Lower lobe of right lung (tissue), 2 donors: Measurements from ENCODE around the gene SLC22A8. TPM values are rescaled to one million over a fixed set of nuclear protein-coding genes. Genes with fewer than 3 reads are reported as not detected.

ENCODE experiments used
- ATAC-seq, 2 donors: fragments of 200-7000 bp; cut with Tn5 transposase; one replicate each; pipeline ENCODE4 v1.9.1; 2020 to 2022; ENCODE audit warnings: mild to moderate bottlenecking in 2 of 2, moderate library complexity in 2 of 2
- DNase-seq: peaks from one replicate; pipeline ENCODE4 v3.0.0-alpha.2; 2020
- H3K27ac ChIP-seq: fragments of 200-600 bp; one replicate; pipeline ENCODE4 v1.8.0; 2022
- H3K27me3 ChIP-seq: fragments of 200-600 bp; one replicate; pipeline ENCODE4 v1.8.0; 2022; ENCODE audit warnings: low read depth
- H3K36me3 ChIP-seq: fragments of 200-600 bp; one replicate; pipeline ENCODE4 v1.8.0; 2022; ENCODE audit warnings: mild to moderate bottlenecking
- H3K4me1 ChIP-seq: fragments of 200-600 bp; one replicate; pipeline ENCODE4 v1.8.0; 2022
- H3K4me3 ChIP-seq: fragments of 200-600 bp; one replicate; pipeline ENCODE4 v1.8.0; 2022; ENCODE audit warnings: mild to moderate bottlenecking
- H3K9me3 ChIP-seq: fragments of 200-600 bp; one replicate; pipeline ENCODE4 v1.8.0; 2022
- intact Hi-C: fragments of 100-400 bp; cut with DNase I; formaldehyde crosslinking; loops from one replicate; pipeline ENCODE4 v1.11.0; 2022
- total RNA-seq: library from RNA; stranded (reverse); fragmentation: NEBNext Ultra II Directional; extraction: Animal tissue kit (Norgen Biotek cat#: 25700); gene quantifications from one replicate; pipeline ENCODE4 v1.2.1, GENCODE V29; 2021
- TF ChIP-seq, protein P1 (sequence below): fragments of 200-600 bp; IDR thresholded peaks from one replicate; pipeline ENCODE4 v1.8.0; 2022; ENCODE audit warnings: antibody characterized with exemption, mild to moderate bottlenecking
- donor health status: DM: no; HTN: yes; CAD: no; lungs with severe emphysema.

SLC22A8 gene
- total RNA-seq, 1 donor from 2014 or later: not detected

DNA sequence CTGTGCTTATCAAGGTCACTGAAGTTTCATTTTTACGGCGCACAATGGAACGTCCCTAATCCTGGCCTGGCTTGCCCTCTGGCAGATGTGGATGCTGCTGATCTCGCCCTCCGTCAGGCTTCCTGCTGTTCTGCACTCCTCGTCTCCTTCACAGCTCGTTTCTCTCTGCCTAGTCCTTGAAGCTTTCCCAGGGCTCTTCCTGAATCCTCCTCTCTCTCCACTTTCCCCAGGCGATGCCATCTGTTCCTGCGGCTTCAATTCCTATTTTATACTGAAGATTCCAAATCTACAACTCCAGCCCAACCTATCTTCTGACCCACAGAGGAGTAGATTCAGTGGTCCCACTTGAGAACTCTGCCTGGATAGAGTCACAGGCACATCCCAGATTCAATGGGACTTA lies 14.2 kb downstream of the SLC22A8 start:
- ATAC-seq (no peak), DNase-seq (no peak)
- TF ChIP-seq, protein P1, sequence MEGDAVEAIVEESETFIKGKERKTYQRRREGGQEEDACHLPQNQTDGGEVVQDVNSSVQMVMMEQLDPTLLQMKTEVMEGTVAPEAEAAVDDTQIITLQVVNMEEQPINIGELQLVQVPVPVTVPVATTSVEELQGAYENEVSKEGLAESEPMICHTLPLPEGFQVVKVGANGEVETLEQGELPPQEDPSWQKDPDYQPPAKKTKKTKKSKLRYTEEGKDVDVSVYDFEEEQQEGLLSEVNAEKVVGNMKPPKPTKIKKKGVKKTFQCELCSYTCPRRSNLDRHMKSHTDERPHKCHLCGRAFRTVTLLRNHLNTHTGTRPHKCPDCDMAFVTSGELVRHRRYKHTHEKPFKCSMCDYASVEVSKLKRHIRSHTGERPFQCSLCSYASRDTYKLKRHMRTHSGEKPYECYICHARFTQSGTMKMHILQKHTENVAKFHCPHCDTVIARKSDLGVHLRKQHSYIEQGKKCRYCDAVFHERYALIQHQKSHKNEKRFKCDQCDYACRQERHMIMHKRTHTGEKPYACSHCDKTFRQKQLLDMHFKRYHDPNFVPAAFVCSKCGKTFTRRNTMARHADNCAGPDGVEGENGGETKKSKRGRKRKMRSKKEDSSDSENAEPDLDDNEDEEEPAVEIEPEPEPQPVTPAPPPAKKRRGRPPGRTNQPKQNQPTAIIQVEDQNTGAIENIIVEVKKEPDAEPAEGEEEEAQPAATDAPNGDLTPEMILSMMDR: no peak
- Histone ChIP-seq H3K4me1 (no peaks in the 10 kb centered on the region), H3K27ac (no peak overlapping the region), H3K4me3 (no peak overlapping the region), H3K9me3 (no peaks in the 10 kb centered on the region), H3K27me3 (no peaks in the 10 kb centered on the region), H3K36me3 (no peaks in the 10 kb centered on the region)
- intact Hi-C loops: no loop called here

DNA sequence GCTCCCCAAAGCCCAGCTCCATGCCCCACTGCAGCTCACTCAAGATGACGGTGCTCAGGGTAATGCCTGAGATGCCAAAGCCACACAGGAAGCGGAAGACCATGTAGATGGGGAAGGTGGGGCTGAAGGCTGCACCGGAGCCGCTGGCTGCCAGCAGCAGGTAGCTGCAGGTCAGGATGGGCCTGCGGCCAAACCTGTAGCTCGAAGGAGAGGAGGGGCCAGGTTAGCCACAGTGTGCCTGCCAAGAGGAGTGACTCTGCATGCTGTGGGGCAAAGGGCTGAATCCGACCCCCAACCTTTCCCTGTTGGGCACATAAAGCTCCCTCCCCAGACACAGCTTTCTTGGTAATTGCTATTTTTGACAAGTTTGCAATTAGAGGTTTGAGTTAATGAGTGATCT lies 16.0 kb downstream of the SLC22A8 start:
- intact Hi-C loops: no loop called here
- no peaks in the 10 kb centered on the region for H3K9me3 ChIP-seq
- no peaks in the 10 kb centered on the region for H3K4me1 ChIP-seq
- no peaks in the 10 kb centered on the region for H3K27me3 ChIP-seq
- H3K4me3 ChIP-seq: no peak overlapping the region
- no peak overlapping the region for H3K27ac ChIP-seq
- peak in 1 of 2 donors; percentile 18 for ATAC-seq
- TF ChIP-seq, protein P1: no peak
- no peaks in the 10 kb centered on the region for H3K36me3 ChIP-seq
- no peak for DNase-seq

DNA sequence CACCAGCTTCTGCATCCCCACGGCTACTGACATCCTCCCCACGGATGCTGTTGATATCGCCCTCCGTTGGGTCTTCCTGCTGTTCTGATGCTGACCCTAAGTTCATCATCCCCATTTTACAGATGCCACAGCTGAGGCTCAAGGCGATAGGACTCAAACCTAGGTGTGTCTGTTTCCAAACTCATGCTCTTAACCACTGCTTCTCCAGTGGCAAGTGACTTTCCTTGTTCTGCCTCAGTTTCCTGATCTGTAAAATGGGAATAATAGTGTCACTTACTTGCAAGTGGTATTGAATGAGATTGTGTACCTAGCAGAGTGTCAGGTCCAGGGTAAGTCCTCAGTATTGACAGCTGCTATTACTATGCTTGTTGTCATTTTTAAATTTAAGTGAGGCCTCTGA lies 16.5 kb downstream of the SLC22A8 start:
- H3K27me3 ChIP-seq: no peaks in the 10 kb centered on the region
- intact Hi-C loops: no loop called here

DNA sequence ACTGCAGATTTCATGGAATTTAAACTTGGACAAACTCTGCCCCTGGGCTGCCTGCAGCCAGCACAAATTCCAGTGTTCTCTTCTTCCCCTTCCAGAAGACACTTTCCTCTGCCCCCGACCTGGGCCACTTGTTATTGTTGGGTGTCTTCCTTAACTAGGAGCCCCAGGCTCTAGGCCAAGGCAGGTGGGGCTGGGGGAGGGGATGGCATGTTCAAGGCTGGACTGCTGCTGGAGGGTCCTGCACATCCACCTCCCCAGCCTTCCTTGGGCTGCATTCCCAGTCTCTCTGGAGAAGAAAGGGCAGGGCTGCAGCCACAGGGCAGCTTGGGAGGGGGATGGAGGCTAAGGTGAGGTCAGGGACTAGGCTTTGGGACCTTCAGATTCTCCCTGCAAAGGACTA lies 19.4 kb downstream of the SLC22A8 start:
- no peak for DNase-seq
- Histone ChIP-seq H3K4me3 (no peak overlapping the region), H3K4me1 (no peaks in the 10 kb centered on the region), H3K36me3 (no peaks in the 10 kb centered on the region), H3K27ac (no peak overlapping the region), H3K9me3 (no peaks in the 10 kb centered on the region), H3K27me3 (no peaks in the 10 kb centered on the region)
- TF ChIP-seq, protein P1: no peak
- no peak for ATAC-seq
- intact Hi-C loops: no loop called here

More for the DNA sequence above, 16.5 kb downstream of the SLC22A8 start:
- H3K4me3 ChIP-seq: no peak overlapping the region
- no peak for DNase-seq
- no peak for ATAC-seq
- no peaks in the 10 kb centered on the region for H3K36me3 ChIP-seq
- no peak overlapping the region for H3K27ac ChIP-seq
- no peaks in the 10 kb centered on the region for H3K4me1 ChIP-seq
- TF ChIP-seq, protein P1: no peak
- H3K9me3 ChIP-seq: no peaks in the 10 kb centered on the region

DNA sequence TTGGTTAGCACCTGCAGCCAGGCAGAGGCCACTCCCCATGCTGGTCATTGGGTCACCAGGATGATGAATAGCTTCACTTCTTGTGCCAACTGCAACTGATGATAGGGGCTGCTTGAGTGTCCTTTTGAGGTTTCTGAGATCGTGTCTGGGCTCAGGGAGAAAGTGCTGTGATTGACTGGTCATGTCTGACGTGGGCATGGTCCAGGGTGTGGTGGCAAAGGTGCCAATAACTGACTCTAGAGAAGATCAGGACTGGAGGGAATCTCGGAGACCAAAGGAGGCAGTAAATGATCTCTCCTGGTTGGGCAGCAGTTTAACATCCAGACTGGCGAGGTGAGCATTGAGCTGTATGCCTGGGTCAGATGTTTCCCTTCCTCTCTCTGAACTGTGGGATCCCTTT lies 20.9 kb downstream of the SLC22A8 start:
- Histone ChIP-seq H3K27ac (no peak overlapping the region), H3K27me3 (no peaks in the 10 kb centered on the region), H3K4me1 (no peaks in the 10 kb centered on the region), H3K4me3 (no peak overlapping the region), H3K9me3 (no peaks in the 10 kb centered on the region), H3K36me3 (no peaks in the 10 kb centered on the region)
- DNase-seq (no peak), ATAC-seq (no peak)
- TF ChIP-seq, protein P1: no peak
- intact Hi-C loops: no loop called here

DNA sequence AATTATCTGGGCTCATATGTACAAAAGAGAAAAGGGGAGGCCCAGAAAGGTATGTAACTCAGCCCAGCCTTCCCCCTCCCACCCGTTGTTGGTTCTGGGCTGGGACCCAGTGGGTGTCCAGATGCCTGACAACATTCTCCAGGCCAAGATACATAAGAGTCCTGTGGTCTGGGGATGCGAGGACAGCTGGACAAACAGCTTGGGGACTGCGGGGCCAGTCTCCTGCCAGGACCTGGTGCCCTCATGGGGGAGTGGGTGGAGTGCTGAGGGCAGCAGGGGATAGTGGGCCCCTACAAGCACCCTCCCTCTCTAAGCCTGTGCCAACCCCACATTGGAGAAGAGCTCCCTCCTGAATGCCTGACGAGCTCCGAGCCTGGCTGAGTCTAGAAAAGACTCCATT lies 27.4 kb downstream of the SLC22A8 start:
- ATAC-seq: no peak
- no peak overlapping the region for H3K4me3 ChIP-seq
- H3K27ac ChIP-seq: no peak overlapping the region
- H3K36me3 ChIP-seq: no peaks in the 10 kb centered on the region
- no peaks in the 10 kb centered on the region for H3K9me3 ChIP-seq
- no peaks in the 10 kb centered on the region for H3K4me1 ChIP-seq
- no peak for DNase-seq
- H3K27me3 ChIP-seq: no peaks in the 10 kb centered on the region
- intact Hi-C loops: no loop called here
- TF ChIP-seq, protein P1: no peak
